Measurements from ENCODE around the gene NUP107. TPM values are rescaled to one million over a fixed set of nuclear protein-coding genes. Genes with fewer than 3 reads are reported as not detected.

The NUP107 gene
- total and polyA plus RNA-seq, 9 donors, result 18.4 to 56.6 (median 45.3) TPM

DNA sequence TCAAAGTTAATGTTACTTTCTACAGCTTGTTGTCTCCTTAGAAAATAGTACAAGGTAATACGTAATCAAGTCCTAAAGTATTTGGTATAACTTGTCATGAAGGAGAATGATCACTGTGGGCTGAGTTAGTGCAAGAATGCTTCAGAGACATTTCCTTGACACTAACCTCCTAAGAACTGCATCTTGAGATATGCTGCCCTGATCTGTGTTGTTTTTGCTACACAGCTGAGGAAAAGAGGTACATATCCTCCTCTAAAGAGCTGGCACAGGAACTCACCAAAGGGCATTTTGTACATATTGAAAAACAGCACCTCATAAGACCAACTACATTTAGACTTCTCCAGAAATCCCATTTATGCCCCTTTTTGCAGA, 47.4 kb upstream of the NUP107 start:
- Histone ChIP-seq H3K4me1 (ENCODE audit: insufficient read depth) (peaks cover 13% of the 10 kb centered on the region), H3K36me3 (no peaks in the 10 kb centered on the region), H3K9me3 (no peaks in the 10 kb centered on the region), H3K27ac (no peak overlapping the region), H3K27me3 (no peaks in the 10 kb centered on the region), H3K4me3 (no peak overlapping the region)
- no peak for DNase-seq
- TF ChIP-seq EP300 (IDR thresholded peaks at IDR 0.05), result no peak
- TF ChIP-seq CTCF (IDR thresholded peaks at IDR 0.05), result no peak
- TF ChIP-seq POLR2A (IDR thresholded peaks at IDR 0.05), result no peak
- intact Hi-C loops (cut with DNase I), result no loop called here
- 95 to 96% (median 96%) methylated on average over 1 of the region's 1 CpG for WGBS, 3 donors

DNA sequence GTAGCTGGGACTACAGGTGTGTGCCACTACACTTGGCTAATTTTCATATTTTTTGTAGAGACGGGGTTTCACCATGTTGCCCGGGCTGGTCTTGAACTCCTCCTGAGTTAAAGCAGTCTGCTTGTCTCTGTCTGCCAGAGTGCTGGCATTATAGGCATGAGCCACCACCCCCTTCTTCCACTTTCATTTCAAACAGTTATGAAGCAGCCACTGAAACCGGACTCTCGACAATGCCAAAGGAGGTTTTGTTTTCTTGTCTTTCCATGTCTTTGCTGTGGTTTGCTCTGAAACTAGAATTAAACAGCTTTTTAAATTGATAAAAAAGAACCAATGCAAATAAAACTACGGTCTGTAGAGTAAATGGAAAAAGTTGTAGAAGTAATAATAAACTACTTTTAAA, 45.6 kb upstream of the NUP107 start:
- TF ChIP-seq EP300 (IDR thresholded peaks at IDR 0.05) (no peak), CTCF (IDR thresholded peaks at IDR 0.05) (no peak), POLR2A (IDR thresholded peaks at IDR 0.05) (no peak)
- no peaks in the 10 kb centered on the region for H3K27me3 ChIP-seq
- H3K9me3 ChIP-seq, result no peaks in the 10 kb centered on the region
- H3K36me3 ChIP-seq, result no peaks in the 10 kb centered on the region
- DNase-seq, result no peak
- H3K4me1 ChIP-seq (ENCODE audit: insufficient read depth), result peaks cover 11% of the 10 kb centered on the region
- H3K4me3 ChIP-seq, result no peak overlapping the region
- no peak overlapping the region for H3K27ac ChIP-seq
- 13 to 34% (median 20%) methylated on average over 5 of the region's 5 CpGs for WGBS, 3 donors
- intact Hi-C loops (cut with DNase I), result no loop called here

DNA sequence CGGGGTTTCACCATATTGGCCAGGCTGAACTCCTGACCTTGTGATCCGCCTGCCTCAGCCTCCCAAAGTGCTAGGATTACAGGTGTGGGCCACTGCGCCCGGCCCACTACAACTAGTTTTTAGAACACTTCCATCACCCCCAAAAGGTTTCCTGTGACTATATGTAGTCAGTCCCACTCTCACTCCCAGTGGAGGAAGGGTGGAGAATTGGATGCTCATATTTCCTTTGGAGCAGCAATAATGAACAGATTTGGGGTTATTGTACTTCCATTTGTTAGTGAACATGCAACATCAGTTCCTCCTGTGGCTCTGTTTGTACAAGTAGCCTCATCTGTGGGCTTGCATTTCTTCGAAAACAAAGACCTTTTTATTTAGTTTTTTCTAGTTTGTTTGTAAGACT, 40.3 kb upstream of the NUP107 start:
- TF ChIP-seq EP300 (IDR thresholded peaks at IDR 0.05), result no peak
- no peak for TF ChIP-seq CTCF (IDR thresholded peaks at IDR 0.05)
- TF ChIP-seq POLR2A (IDR thresholded peaks at IDR 0.05), result no peak
- 95 to 97% (median 96%) methylated on average over 5 of the region's 5 CpGs for WGBS, 3 donors
- H3K4me1 ChIP-seq (ENCODE audit: insufficient read depth), result peaks cover 3% of the 10 kb centered on the region

DNA sequence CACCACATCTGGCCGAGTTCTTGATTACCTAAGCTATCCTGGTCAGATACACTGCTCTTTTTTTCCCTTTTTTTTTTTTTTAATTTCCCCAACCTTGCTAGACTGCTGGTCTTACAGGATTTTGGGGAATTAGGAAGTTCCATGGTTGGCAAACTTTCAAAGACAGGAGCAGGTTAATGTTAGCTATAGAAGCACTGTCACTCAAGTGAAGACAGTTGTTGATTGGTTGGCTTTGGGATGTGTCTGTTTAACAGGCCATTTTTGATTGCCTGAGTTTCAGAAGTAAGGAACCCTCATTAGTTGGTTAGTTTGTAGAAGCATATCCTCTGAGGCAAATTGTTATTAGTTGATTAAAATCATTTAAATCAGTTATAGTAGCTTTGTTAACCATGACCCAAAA, 39.3 kb upstream of the NUP107 start:
- H3K27ac ChIP-seq, result no peak overlapping the region
- intact Hi-C loops (cut with DNase I), result no loop called here

More for the DNA sequence above, 40.3 kb upstream of the NUP107 start:
- Histone ChIP-seq H3K36me3 (no peaks in the 10 kb centered on the region), H3K4me3 (no peak overlapping the region), H3K27ac (no peak overlapping the region), H3K9me3 (no peaks in the 10 kb centered on the region), H3K27me3 (no peaks in the 10 kb centered on the region)
- DNase-seq, result no peak
- intact Hi-C loops (cut with DNase I), result no loop called here

More for the DNA sequence above, 39.3 kb upstream of the NUP107 start:
- no peaks in the 10 kb centered on the region for H3K9me3 ChIP-seq
- no peak overlapping the region for H3K4me3 ChIP-seq
- H3K27me3 ChIP-seq, result no peaks in the 10 kb centered on the region
- DNase-seq, result no peak
- TF ChIP-seq POLR2A (IDR thresholded peaks at IDR 0.05), result no peak
- TF ChIP-seq EP300 (IDR thresholded peaks at IDR 0.05), result no peak
- no peak for TF ChIP-seq CTCF (IDR thresholded peaks at IDR 0.05)
- H3K4me1 ChIP-seq (ENCODE audit: insufficient read depth), result peaks cover 3% of the 10 kb centered on the region
- 76 to 88% (median 81%) methylated on average over 1 of the region's 1 CpG for WGBS, 3 donors
- no peaks in the 10 kb centered on the region for H3K36me3 ChIP-seq

All from ovary (tissue), 9 donors.